Upper lobe of left lung (tissue), 6 donors: ENCODE data around the gene SPATA20. TPM values are rescaled to one million over a fixed set of nuclear protein-coding genes. Genes with fewer than 3 reads are reported as not detected.

Experiments used
- ATAC-seq, 2 donors: fragments of 200-7000 bp; cut with Tn5 transposase; one replicate each; pipeline ENCODE4 v1.9.1; 2022; ENCODE audit warnings: mild to moderate bottlenecking in 2 of 2, moderate library complexity in 2 of 2; ENCODE audit not compliant: low FRiP score in 2 of 2
- DNase-seq, 2 donors: peaks; one replicate each; pipeline ENCODE4 v3.0.0-alpha.2; 2019 to 2020
- H3K27ac ChIP-seq, 4 donors: fragments of 200-600 bp; sonication (generic); one replicate each; pipeline ENCODE4 v1.5.1; 2016 to 2019
- H3K27me3 ChIP-seq, 4 donors: fragments of 200-600 bp; sonication (generic); one replicate each; pipeline ENCODE4 v1.5.1; 2017 to 2019
- H3K36me3 ChIP-seq, 4 donors: fragments of 200-600 bp; sonication (generic); one replicate each; pipeline ENCODE4 v1.5.1; 2016 to 2019
- H3K4me1 ChIP-seq, 4 donors: fragments of 200-600 bp; sonication (generic); one replicate each; pipeline ENCODE4 v1.5.1; 2018 to 2019
- H3K4me3 ChIP-seq, 4 donors: fragments of 200-600 bp; sonication (generic); one replicate each; pipeline ENCODE4 v1.5.1; 2017 to 2019; ENCODE audit warnings: mild to moderate bottlenecking in 2 of 4, moderate library complexity in 1 of 4
- H3K9me3 ChIP-seq, 4 donors: fragments of 200-600 bp; sonication (generic); one replicate each; pipeline ENCODE4 v1.5.1; 2018 to 2019
- EP300 ChIP-seq, 4 donors: sonication (generic); formaldehyde crosslinking; IDR thresholded peaks; one replicate each; pipeline ENCODE4 v1.5.1; 2017; ENCODE audit warnings: antibody characterized with exemption in 4 of 4, control low read depth in 2 of 4
- POLR2A ChIP-seq, 4 donors: fragments of 450-650 bp; IDR thresholded peaks; one replicate each; pipeline ENCODE4 v1.5.1; 2016 to 2017; ENCODE audit warnings: antibody characterized with exemption in 4 of 4, mild to moderate bottlenecking in 2 of 4
- POLR2AphosphoS5 ChIP-seq, 2 donors: sonication (generic); formaldehyde crosslinking; IDR thresholded peaks; one replicate each; pipeline ENCODE4 v1.5.1; 2017; ENCODE audit warnings: antibody characterized with exemption in 2 of 2
- WGBS, 2 donors: methylation state at CpG; one replicate each; pipeline ENCODE4 v1.1.5; 2017 to 2018; 5-methylcytosine and 5-hydroxymethylcytosine counted together
- total RNA-seq, 6 donors: library from RNA; depleted of rRNA in 4 of 6; stranded (reverse); fragments of >200 nt in 4 of 6; gene quantifications; one replicate each; pipeline versions ENCODE4 v1.1.0 to v1.2.1, GENCODE V29; 2016 to 2021
- TF ChIP-seq, protein P1 (sequence below), 6 experiments: fragments of 450-650 bp in 4 of 6; fragments of 200-600 bp in 2 of 6; sonication (generic) in 2 of 6; IDR thresholded peaks; one replicate each; pipeline ENCODE4 v1.5.1; 2016 to 2019; ENCODE audit warnings: antibody characterized with exemption in 6 of 6
- donor health status: DM: no; HTN: no; CAD: no; lungs with moderate emphysema.
- donor health status: DM: no; HTN: yes; CAD: no; lungs with severe emphysema.

SPATA20 gene
- total RNA-seq, 6 donors from 2014 or later: 32.9 to 111 (median 46.4) TPM

DNA sequence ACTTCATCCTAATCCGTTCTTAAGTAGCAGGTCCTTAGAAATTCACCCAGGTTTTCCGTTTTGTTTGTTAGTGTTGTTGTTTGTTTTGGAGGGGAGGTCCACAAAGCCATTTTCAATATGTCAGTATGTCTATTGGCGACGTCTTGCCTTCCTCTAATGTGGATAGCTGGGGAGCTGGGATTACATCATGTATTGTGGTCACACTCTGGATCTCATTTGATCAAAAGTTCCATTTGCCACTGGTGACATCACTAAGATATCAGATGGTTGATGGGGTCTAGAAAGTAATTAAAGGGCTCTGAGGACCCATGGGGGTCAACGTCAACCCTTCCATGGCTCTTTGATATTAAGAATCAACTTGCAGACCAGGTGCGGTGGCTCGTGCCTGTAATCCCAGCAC lies 17.1 kb upstream of the SPATA20 start:
- DNase-seq: no peak
- ATAC-seq: no peak
- Histone ChIP-seq H3K27me3 (peaks cover 0 to 14% (median 6%) of the 10 kb centered on the region in 4 donors), H3K27ac (no peak overlapping the region), H3K9me3 (no peaks in the 10 kb centered on the region), H3K4me1 (peaks cover 14 to 28% (median 26%) of the 10 kb centered on the region in 4 donors), H3K4me3 (no peak overlapping the region), H3K36me3 (no peaks in the 10 kb centered on the region)
- TF ChIP-seq POLR2A (IDR thresholded peaks at IDR 0.05) (no peak), POLR2AphosphoS5 (IDR thresholded peaks at IDR 0.05) (no peak), EP300 (IDR thresholded peaks at IDR 0.05) (no peak)
- TF ChIP-seq, protein P1, sequence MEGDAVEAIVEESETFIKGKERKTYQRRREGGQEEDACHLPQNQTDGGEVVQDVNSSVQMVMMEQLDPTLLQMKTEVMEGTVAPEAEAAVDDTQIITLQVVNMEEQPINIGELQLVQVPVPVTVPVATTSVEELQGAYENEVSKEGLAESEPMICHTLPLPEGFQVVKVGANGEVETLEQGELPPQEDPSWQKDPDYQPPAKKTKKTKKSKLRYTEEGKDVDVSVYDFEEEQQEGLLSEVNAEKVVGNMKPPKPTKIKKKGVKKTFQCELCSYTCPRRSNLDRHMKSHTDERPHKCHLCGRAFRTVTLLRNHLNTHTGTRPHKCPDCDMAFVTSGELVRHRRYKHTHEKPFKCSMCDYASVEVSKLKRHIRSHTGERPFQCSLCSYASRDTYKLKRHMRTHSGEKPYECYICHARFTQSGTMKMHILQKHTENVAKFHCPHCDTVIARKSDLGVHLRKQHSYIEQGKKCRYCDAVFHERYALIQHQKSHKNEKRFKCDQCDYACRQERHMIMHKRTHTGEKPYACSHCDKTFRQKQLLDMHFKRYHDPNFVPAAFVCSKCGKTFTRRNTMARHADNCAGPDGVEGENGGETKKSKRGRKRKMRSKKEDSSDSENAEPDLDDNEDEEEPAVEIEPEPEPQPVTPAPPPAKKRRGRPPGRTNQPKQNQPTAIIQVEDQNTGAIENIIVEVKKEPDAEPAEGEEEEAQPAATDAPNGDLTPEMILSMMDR (IDR thresholded peaks at IDR 0.05): no peak
- WGBS, 2 donors: 91 to 94% methylated on average over 7 of the region's 7 CpGs

- no peak for DNase-seq
- Histone ChIP-seq H3K27ac (no peak overlapping the region), H3K9me3 (no peaks in the 10 kb centered on the region), H3K27me3 (peaks cover 0 to 14% (median 6%) of the 10 kb centered on the region in 4 donors), H3K4me3 (no peak overlapping the region), H3K4me1 (peaks cover 14 to 28% (median 26%) of the 10 kb centered on the region in 4 donors), H3K36me3 (no peaks in the 10 kb centered on the region)
- WGBS, 2 donors: 59 to 69% methylated on average over 6 of the region's 6 CpGs
- TF ChIP-seq, protein P1 (IDR thresholded peaks at IDR 0.05): no peak
- no peak for TF ChIP-seq POLR2AphosphoS5 (IDR thresholded peaks at IDR 0.05)
- no peak for TF ChIP-seq POLR2A (IDR thresholded peaks at IDR 0.05)
- no peak for TF ChIP-seq EP300 (IDR thresholded peaks at IDR 0.05)
- ATAC-seq: no peak
Observed at GRCh38 chr17:50531428-50532025, 15.4 kb upstream of the SPATA20 start.

GRCh38 chr17:50532452-50533024 lies 14.4 kb upstream of the SPATA20 start, which contains the start of gene EPN3:
TSS of gene EPN3 (plus strand) at chr17:50532735. CDS start at chr17:50536557, 3,822 bp downstream.
- no peaks in the 10 kb centered on the region for H3K9me3 ChIP-seq
- H3K4me1 ChIP-seq: peaks cover 14 to 28% (median 26%) of the 10 kb centered on the region in 4 donors
- DNase-seq (peak; percentile 68 to 75), ATAC-seq (peak; percentile 9 to 56)
- WGBS, 2 donors: 0 to 3% methylated on average over 1 to 20 of the region's 21 CpGs
- H3K27ac ChIP-seq: no peak within 1 kb of the TSS
- peaks cover 0 to 14% (median 6%) of the 10 kb centered on the region in 4 donors for H3K27me3 ChIP-seq
- TF ChIP-seq POLR2AphosphoS5 (IDR thresholded peaks at IDR 0.05): no peak
- no peak for TF ChIP-seq EP300 (IDR thresholded peaks at IDR 0.05)
- TF ChIP-seq POLR2A (IDR thresholded peaks at IDR 0.05): no peak
- TF ChIP-seq, protein P1 (IDR thresholded peaks at IDR 0.05): peak in 1 of 6 experiments; percentile 40
- H3K4me3 ChIP-seq: peak within 1 kb of the TSS in 3 of 4 donors; percentile 25 to 29 (median 29)
- no peaks in the 10 kb centered on the region for H3K36me3 ChIP-seq

DNA sequence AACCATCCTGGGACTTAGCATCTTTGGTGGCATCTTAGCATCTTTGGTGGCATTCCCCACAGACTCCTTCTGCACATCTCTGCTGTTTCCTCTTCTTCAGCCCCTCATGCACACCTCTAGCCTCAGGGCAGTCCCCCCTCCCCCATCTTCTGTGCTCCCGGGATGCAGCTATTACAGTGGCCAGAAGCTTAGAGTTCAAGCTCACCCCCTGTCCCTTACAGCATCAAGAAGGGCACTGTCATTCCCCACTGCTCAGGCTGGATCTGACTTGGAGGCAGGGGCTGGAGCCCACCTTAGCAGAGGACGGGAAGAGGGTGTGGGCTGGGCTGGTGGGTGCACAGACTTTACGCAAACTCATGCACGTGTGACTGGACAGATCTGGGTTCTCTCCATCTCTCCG lies 13.8 kb upstream of the SPATA20 start:
- Histone ChIP-seq H3K4me3 (peak overlapping the region in 3 of 4 donors; percentile 25 to 29 (median 29)), H3K4me1 (peaks cover 14 to 28% (median 26%) of the 10 kb centered on the region in 4 donors), H3K9me3 (no peaks in the 10 kb centered on the region), H3K27me3 (peaks cover 0 to 14% (median 6%) of the 10 kb centered on the region in 4 donors), H3K36me3 (no peaks in the 10 kb centered on the region), H3K27ac (no peak overlapping the region)
- TF ChIP-seq POLR2AphosphoS5 (IDR thresholded peaks at IDR 0.05): no peak
- TF ChIP-seq POLR2A (IDR thresholded peaks at IDR 0.05): no peak
- WGBS, 2 donors: 20 to 25% methylated on average over 4 to 5 of the region's 5 CpGs
- DNase-seq: no peak
- ATAC-seq: no peak

DNA sequence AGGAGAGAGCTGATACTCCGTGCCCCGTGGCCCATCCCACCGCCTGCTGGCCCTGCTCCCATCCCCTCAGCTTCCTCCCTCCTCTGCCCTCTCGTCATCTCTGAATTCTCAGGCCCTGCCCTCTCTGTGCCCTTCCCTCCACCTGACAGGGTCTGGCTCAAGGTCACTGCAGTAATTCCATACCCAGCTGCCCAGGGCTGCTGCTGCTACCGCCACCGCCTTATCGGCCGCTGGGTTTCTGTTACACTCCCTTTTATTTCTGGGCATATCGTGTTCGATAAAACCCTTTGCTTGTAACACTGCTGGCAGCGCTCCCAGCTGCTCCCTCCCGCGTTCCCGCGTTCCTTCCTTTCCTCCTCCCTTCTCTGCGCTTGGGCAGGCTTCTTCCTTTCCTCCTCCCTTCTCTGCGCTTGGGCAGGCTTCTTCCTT lies 13.2 kb upstream of the SPATA20 start:
- 1 to 2% methylated on average over 17 of the region's 17 CpGs for WGBS, 2 donors
- peak in 1 of 2 donors; percentile 78 for DNase-seq
- H3K27ac ChIP-seq: peak overlapping the region in 1 of 4 donors; percentile 35
- H3K4me3 ChIP-seq: peak overlapping the region in 1 of 4 donors; percentile 2
- H3K9me3 ChIP-seq: no peaks in the 10 kb centered on the region
- TF ChIP-seq, protein P1 (IDR thresholded peaks at IDR 0.05): no peak
- no peak for TF ChIP-seq POLR2A (IDR thresholded peaks at IDR 0.05)
- no peak for TF ChIP-seq EP300 (IDR thresholded peaks at IDR 0.05)
- no peak for TF ChIP-seq POLR2AphosphoS5 (IDR thresholded peaks at IDR 0.05)
- peaks cover 0 to 14% (median 6%) of the 10 kb centered on the region in 4 donors for H3K27me3 ChIP-seq
- H3K36me3 ChIP-seq: no peaks in the 10 kb centered on the region
- peak in 1 of 2 donors; percentile 22 for ATAC-seq
- H3K4me1 ChIP-seq: peaks cover 14 to 28% (median 26%) of the 10 kb centered on the region in 4 donors
